ENCODE data around the gene TMEM214. TPM values are rescaled to one million over a fixed set of nuclear protein-coding genes. Genes with fewer than 3 reads are reported as not detected.

Gene TMEM214
- total RNA-seq, 4 donors from 2014 or later, result 50.1 to 121 (median 82.0) TPM

DNA sequence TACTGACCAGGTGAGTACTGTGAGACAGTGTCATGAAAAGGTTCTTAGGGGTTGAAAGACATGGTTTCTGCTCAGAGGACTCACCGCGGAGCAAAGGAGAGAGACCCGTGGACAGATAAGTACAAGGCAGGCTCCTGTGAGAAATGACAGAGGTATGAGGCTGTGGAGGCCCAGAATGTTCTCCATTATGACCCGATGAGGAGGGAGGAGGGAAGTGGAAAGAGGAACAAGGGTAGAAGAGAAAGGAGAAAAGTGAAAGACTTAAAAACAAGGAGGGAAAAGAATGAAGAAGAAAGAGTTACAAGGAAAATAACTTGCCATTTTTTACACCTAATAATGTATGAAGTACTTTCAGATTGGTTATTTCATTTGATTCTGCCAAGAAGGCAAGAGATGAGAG lies 32.5 kb upstream of the TMEM214 start:
- no peaks in the 10 kb centered on the region for H3K27me3 ChIP-seq
- no peaks in the 10 kb centered on the region for H3K36me3 ChIP-seq
- no peak for TF ChIP-seq POLR2A (IDR thresholded peaks at IDR 0.05)
- TF ChIP-seq, protein P1, sequence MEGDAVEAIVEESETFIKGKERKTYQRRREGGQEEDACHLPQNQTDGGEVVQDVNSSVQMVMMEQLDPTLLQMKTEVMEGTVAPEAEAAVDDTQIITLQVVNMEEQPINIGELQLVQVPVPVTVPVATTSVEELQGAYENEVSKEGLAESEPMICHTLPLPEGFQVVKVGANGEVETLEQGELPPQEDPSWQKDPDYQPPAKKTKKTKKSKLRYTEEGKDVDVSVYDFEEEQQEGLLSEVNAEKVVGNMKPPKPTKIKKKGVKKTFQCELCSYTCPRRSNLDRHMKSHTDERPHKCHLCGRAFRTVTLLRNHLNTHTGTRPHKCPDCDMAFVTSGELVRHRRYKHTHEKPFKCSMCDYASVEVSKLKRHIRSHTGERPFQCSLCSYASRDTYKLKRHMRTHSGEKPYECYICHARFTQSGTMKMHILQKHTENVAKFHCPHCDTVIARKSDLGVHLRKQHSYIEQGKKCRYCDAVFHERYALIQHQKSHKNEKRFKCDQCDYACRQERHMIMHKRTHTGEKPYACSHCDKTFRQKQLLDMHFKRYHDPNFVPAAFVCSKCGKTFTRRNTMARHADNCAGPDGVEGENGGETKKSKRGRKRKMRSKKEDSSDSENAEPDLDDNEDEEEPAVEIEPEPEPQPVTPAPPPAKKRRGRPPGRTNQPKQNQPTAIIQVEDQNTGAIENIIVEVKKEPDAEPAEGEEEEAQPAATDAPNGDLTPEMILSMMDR (IDR thresholded peaks at IDR 0.05), result no peak
- H3K4me3 ChIP-seq, result no peak overlapping the region
- H3K9me3 ChIP-seq, result no peaks in the 10 kb centered on the region
- H3K4me1 ChIP-seq, result no peaks in the 10 kb centered on the region
- no peak for DNase-seq
- no peak overlapping the region for H3K27ac ChIP-seq

DNA sequence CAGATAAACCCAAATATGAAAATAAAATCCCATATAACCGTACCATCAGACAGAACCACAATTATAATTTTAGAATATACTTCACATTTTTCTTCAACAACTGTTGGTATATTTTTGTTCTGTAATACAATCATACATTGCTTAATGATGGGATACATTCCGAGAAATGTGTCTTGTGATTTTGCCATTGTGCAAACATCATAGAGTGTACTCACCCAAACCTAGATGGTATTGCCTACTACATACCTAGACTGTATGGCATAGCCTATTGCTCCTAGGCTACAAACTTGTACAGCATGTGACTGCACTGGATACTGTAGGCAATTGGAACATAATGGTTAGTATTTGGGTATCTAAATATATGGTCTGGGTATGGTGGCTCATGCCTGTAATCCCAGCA lies 31.8 kb upstream of the TMEM214 start:
- TF ChIP-seq, protein P1 (IDR thresholded peaks at IDR 0.05), result no peak
- TF ChIP-seq POLR2A (IDR thresholded peaks at IDR 0.05), result no peak
- no peak overlapping the region for H3K27ac ChIP-seq
- no peaks in the 10 kb centered on the region for H3K27me3 ChIP-seq
- H3K9me3 ChIP-seq, result no peaks in the 10 kb centered on the region
- H3K4me3 ChIP-seq, result no peak overlapping the region
- no peak for DNase-seq
- no peaks in the 10 kb centered on the region for H3K36me3 ChIP-seq
- H3K4me1 ChIP-seq, result no peaks in the 10 kb centered on the region

DNA sequence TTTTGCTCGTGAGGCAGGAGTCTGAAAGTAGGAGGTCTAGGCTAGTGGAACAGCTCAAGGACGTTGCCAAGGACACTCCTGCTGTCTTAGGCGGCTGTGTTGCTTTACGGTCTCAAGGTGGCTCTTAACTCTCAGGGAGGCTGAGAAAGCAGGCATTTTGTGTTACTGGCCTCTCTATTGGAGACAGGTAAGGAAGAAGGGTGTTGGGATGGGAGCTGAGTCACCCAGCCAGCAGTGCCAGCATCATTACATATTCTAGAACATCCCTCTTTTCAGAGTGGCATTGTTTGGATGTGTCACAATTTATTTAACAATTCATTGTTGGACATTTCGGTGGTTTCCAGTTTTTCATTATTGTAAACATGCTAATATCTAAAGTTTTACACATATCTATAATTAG lies 30.8 kb upstream of the TMEM214 start:
- Histone ChIP-seq H3K4me1 (no peaks in the 10 kb centered on the region), H3K27ac (no peak overlapping the region), H3K9me3 (no peaks in the 10 kb centered on the region), H3K36me3 (no peaks in the 10 kb centered on the region), H3K4me3 (no peak overlapping the region), H3K27me3 (no peaks in the 10 kb centered on the region)
- DNase-seq, result no peak
- no peak for TF ChIP-seq POLR2A (IDR thresholded peaks at IDR 0.05)
- TF ChIP-seq, protein P1 (IDR thresholded peaks at IDR 0.05), result no peak

DNA sequence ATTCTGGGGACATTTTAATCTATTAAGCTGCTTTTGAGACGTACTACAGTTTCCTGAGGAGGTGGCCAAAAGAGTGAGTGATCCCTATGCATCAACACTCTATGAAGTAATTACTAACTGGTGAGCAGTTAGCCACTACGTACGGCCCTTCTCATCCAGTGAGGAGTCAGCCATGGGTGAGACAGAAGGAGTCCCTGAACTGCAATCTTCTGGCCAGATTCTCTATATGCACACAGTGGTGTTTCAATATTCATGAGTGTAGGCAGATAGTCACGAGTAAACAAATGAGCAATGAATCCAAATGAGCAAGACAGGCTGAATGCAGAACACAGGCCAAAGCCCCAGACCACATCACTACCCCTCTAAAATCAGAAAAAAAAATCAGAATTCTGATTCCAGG lies 29.8 kb upstream of the TMEM214 start:
- Histone ChIP-seq H3K9me3 (no peaks in the 10 kb centered on the region), H3K27me3 (no peaks in the 10 kb centered on the region), H3K27ac (no peak overlapping the region), H3K36me3 (no peaks in the 10 kb centered on the region), H3K4me3 (no peak overlapping the region), H3K4me1 (no peaks in the 10 kb centered on the region)
- no peak for TF ChIP-seq POLR2A (IDR thresholded peaks at IDR 0.05)
- TF ChIP-seq, protein P1 (IDR thresholded peaks at IDR 0.05), result no peak
- DNase-seq, result no peak

DNA sequence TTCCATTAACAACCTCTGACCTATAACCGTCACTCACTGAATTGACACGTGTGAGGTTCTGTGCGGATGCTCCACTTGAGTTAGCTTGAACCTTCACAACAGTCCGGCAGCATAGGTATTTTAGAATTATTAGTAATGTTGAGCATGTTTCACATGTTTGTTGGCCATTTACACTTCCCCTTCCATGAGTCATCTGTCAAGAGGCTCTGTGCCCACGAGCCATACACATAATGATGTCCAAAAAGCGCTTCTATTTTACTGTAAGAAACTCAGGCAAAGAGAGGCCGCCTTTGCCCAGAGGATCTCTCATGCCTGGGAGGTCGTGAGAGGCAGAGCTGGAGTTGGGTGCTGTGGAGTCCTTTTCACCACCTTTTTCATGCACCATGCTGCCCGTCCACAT lies 28.9 kb upstream of the TMEM214 start:
- no peaks in the 10 kb centered on the region for H3K27me3 ChIP-seq
- H3K36me3 ChIP-seq, result no peaks in the 10 kb centered on the region
- H3K4me1 ChIP-seq, result no peaks in the 10 kb centered on the region
- TF ChIP-seq POLR2A (IDR thresholded peaks at IDR 0.05), result no peak
- TF ChIP-seq, protein P1 (IDR thresholded peaks at IDR 0.05), result no peak
- H3K9me3 ChIP-seq, result no peaks in the 10 kb centered on the region
- H3K27ac ChIP-seq, result no peak overlapping the region
- H3K4me3 ChIP-seq, result no peak overlapping the region
- DNase-seq, result no peak
